HG02884 (cell line): ENCODE results near the gene GLS.
"Not testable (repeated sequence)": the region's sequence is repeated elsewhere in the genome, so short reads cannot be mapped to it uniquely, and the experiment has no call there.

Source experiments
- ATAC-seq: cut with Tn5 transposase; IDR thresholded peaks from one replicate; pipeline ENCODE4 v1.9.1; 2021; ENCODE audit warnings: mild to moderate bottlenecking, moderate library complexity; ENCODE audit not compliant: unreplicated experiment

Gene GLS

GRCh38 chr2:190987938-190988337 is 107.3 kb downstream of the GLS start:
- ATAC-seq: no peak

DNA sequence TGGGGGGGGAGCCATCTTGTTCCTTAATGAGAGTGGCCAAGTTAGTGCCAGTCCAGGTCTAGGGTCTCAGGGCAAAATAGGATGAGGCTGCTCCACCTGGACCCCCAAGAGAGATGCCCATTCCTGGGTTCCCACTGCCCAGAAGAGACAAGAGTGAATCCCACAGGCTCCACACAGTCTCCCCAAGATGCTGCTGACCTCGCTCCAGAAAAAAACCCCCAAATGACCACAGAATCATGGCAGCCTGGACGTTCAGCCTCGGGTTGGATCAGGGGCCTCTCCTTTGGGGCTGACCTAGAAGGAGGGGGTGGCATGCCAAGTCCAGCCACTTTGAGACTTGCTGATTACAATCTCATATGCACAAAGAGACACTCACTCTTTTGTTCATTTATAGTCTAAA is 108.3 kb downstream of the GLS start:
- ATAC-seq: no peak

DNA sequence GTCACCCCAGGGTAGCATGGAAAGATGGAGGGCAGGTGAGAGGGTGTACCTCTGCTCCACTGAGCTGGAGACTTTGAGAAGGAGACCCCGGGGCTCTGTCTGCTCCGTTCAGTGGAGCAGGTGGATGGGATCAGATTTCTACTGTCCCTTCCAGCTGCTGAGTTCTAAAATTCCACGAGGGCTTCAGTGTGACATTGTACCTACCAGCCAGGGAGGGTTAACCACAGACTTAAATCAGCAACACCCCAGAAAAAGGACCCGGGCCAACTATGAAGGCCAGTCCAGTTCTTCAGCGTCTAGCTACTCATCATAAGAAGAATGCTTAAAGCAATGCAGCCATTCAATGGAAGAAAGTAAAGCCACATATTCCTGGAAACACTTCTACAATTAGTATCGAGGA is 109.5 kb downstream of the GLS start:
- no peak for ATAC-seq

- no peak for ATAC-seq
Observed at GRCh38 chr2:190993292-190993643, 112.6 kb downstream of the GLS start.

GRCh38 chr2:190994148-190994547 is 113.5 kb downstream of the GLS start:
- no peak for ATAC-seq

DNA sequence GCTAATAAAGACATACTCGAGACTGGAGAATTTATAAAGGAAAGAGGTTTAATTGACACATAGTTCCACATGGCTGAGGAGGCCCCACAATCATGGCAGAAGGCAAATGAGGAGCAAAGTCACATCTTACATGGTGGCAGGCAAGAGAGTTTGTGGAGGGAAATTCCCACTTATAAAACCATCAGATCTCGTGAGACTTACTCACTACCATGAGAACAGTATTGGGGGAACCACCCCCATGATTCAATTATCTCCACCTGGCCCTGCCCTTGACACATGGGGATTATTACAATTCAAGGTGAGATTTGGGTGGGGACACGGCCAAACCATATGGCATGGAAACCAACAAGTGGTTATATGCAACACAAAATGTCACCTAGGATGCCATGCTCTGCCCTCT is 114.7 kb downstream of the GLS start:
- not testable (repeated sequence) for ATAC-seq

DNA sequence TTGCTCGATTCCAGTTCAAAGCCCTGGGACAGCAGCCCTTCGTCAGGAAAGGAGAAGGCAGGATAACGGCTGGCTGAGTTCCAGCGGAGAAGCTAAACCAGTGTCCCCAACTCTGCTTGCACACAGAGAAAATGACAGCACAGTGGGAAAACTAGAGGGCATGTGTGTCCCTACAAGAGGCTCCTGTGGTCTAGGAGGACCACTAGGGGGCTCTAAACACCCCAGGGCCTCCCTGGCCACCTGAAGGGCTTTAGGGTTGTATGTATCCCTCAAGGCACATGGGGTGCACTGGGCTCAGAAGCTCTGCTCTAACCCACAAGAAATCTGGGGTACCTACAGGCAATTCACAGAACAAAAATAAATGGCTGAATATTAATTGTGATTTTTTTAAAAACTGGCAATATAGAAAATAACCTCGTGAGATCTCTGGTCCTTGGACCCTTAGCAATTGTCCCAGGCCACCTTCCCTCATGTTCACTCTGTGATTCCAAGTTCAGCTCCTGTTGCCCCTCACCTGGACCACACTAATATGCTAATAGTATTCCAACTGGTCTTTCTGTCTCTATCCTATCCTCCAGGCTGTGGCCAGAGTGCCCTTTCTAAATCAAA is 115.8 kb downstream of the GLS start:
- ATAC-seq: no peak

GRCh38 chr2:190996947-190997346 is 116.3 kb downstream of the GLS start:
- ATAC-seq: no peak

DNA sequence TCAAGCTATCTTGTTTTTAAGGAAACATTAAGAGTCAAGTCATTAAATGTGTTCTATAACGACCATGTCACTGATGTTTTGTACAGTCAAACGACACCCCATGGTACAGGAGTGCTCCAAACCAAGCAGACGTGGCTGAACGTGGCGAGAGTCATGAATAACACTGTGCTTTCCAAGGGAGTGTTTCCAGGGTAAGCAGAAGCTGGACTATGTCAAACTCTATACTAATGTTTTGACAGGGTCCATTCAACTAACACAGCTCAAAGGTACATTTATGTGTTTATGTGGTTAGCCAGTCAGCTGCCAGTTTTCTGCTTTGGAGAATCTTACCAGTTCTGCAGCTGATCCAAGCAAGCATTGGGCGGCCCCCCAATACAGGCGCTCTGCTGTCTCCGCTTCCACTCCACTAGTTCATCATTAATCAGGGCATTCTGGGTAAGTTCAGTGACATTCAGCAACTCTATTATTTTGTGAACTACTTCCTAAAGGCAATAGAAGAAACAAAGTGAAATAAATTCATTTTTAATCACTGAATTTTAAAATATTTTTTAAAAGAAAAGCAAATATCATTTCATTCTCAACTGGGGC is 117.0 kb downstream of the GLS start:
- no peak for ATAC-seq

DNA sequence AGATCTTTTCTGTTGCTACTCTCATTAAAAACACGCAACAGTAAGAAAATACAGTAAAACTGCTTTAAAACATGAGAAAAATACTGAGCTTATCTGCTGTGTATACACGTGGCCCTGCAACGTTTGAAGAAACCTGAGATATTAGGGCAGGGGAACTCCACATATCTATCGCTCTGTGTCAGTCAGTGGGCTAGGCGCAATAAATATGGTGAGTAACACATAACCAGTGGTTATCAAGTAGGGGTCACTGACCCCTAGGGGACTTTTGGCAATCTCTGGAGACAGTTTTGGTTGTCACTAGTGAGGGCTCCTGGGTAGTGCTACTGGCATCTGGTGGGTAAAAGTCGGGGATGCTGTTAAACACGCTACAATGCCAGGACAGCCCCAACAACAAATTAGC is 118.4 kb downstream of the GLS start:
- no peak for ATAC-seq

DNA sequence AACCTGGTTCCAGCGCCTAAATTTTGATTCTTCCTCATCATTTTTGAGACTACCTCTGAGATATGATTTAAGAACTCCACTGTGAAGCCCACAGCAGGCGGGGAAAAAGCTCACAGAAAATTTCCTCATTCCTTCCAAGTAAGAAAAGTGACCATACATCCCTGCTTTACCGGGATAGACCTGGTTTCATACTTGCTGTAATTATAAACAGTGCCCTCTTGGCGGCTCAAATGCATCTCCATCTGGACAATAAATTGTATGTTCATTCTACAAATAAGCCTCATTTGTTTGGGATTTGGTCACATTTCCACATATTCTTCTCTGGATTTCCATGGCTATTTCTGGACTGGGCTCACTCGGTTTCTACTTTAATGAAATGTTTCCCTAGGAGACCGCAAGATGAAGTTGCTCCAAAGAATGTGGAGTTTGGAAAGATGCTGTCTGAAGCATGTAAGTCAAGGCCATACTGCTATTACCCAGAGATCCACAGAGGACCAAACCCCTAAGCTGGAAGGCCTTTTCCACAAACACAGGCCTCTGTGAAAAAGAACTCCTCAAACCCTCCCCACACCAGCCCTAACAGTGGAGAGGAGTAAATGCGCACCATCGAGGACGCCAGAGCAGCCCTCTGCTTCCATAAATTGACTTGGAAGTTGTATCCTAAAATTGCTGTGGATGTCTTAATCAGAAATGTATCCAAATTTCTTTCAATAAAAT is 119.5 kb downstream of the GLS start:
- no peak for ATAC-seq

- no peak for ATAC-seq
Observed at GRCh38 chr2:191001032-191001431, 120.4 kb downstream of the GLS start.

DNA sequence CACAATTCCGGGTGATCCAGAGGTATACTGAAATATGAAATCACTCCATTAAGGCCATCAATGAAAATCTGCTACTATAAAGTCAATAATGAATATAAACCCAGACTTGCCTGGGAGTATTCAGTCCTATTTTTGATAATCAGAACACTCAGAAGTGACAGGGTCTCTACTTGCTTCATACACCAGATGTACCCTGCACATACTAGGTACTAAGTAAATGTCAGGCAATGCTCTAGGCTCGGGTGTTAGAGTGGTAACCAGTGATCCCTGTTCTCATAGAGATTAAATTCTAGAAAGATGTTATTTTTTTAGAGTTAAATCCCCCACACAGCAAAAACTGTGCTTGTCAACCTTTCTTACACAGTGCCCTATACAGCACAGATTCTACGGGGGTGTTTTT is 121.0 kb downstream of the GLS start:
- no peak for ATAC-seq

DNA sequence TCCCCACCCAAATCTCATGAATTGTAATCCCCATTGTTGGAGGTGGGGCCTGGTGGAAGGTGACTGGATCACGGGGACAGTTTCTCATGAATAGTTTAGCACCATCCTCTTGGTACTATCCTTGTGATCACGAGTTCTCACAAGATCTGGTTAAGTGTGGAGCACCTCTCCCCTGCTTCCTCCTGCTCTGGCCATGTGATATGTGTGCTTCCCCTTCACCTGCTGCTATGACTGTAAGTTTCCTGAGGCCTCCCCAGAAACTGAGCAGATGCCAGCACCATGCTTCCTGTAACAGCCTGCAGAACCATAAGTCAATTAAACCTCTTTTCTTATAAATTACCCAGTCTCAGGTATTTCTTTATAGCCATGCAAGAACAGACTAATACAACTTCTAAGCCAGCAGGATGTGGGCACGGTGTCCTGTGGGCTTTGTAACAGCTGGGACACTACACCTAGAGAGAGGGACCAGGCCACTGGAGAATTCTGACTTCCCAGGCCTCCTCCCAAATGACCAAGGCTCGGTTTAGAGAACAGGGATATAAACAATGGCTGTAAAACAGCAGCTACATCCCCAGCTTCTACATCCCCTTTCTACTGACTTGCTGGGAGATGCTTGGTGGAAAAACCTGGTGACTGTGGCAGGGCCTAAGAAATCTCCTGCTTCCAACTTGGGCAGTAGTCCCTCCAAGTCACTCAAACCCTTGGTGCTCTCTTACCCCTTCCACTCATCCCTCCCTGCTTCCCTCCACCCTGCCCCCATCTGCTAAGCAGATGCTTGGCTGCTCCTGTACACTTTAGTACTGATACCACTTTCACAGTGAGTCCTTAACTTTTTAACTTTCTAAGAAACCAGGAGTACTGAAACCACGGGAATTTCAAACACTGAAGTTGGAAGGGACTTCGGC is 123.0 kb downstream of the GLS start:
- ATAC-seq: no peak

GRCh38 chr2:191006297-191006696 is 125.7 kb downstream of the GLS start:
- ATAC-seq: no peak

DNA sequence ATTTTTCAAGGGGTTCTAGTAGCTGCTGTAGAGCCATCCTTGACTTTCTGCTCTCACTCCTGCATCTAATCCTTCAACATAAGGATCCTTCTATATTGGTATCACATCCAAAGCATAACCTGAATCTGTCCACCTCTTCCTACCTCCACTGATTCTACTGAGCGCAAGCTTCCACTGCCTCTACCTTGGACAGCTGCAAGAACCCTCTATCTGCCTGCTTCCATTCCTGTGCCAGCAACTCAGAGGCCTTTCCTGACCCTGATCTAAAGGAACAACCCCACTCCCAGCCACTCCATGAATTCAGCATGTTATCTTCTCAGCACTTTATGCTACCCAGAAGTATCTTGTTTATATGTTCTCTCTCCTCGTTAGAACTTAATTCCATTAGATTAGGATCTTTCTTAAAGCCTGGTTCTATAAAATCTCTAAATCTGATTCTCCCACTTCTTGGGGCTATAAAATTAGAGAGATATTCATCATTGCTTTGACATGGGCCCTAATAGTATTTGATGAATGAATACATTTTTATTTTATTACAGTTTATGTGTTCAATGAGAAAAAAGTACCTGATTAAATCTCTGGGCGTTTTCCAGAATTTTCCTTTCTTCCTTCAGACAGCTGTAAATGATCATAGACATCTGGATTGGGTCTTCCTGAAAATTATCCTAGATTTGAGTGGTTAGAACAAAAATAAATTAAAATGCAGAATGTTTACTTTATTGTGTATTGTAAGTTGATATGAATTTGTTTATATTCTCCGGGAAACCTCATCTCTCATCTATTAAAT is 126.6 kb downstream of the GLS start:
- no peak for ATAC-seq

GRCh38 chr2:191008286-191008685 is 127.7 kb downstream of the GLS start:
- no peak for ATAC-seq

DNA sequence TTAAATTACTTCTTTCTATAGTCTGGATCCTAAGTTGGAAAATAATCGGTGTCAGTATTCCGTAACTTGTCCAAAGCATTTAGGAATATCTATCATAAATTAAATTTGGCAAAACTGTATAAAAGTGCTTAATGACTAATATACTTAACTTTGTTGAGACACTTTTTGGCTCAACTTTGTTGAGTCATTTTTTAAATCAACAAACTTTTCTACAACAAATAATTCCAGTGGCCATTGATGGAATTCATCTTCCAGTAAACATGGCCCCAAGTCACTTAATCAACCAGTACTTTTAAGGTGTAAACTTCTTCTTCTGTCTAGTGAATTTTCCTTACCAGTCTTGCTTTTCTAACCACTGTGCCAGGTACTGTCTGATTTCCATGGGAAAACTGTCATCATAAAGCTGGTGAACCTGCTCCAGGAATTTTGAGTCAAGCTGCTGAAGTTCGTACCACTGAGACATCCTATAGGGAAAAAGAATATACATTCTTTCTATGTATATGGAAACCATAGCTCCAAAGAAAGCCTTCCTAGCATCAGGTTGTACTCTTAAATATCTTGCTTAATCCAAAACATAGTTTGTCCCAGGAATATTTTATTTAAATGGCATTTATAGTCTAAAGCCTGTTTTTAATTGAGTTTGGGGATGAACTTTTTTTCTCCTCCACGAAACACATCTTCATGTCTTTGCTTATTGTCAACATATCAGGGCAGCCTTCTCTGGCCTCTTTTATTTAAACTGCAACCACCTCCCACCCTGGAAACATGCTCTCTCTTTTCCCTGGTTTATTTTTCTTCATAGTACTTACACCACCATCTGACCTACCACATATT is 129.1 kb downstream of the GLS start:
- ATAC-seq: no peak

DNA sequence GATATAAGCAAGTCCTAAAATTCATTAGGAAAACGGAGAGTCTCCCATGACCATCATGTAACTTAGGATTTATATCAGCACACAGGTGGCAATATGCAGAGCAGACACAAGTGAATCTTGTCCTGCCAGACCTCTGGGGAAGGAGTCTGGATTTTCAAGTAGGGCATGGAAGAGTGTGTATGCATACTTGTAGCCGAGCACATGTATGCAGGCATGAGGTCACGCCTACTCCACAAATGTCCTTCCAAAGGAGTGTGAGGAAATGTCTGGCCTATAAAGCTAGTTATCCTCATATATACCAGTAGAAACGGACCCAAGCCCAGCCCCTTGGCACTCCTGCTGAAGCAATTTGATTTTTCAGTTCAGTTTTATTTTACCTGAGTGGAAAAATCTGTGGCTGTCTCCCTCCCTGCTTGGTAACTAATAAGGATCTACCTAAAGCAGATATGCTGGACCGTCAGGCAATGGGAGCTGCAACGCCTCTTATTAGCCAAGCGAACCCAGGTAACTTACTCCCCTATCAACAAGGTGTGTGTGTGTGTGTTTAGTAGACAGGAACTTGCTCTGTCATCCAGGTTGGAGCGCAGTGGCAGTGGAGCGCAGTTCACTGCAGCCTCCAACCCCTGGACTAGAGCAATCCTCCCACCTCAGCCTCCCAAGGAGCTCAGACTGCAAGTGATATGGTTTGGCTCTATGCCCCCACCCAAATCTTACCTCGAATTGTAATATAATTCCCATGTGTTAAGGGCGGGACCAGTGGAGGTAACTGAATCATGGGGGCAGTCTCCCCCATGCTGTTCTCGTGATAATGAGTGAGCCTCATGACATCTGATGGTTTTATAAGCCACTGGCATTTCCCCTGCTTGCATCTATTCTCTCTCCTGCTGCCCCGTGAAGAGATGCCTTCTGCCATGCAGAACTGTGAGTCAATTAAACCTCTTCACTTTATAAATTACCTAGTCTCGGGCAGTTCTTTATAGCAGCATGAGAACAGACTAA is 130.6 kb downstream of the GLS start:
- ATAC-seq: no peak
